ENCODE measurements around the gene CDC20.

DNA sequence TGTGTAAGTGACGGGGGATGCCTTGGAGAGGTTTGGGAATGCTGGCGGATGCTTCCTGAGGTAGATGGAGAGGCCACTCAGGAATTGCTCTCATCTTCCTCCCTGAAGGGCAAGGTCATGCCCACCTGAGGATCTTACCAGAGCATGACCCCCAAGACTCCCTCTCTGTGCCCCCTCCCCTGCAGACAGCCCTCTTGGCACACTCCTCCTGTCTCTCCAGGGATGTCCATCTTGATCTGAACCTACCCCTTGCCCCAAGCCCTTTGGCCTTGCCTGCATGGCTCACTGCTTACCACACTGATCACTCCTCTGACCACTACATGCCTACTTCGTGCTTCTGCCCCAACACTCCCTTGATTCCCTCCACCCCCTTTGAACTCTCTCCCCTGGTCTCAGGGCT lies 39.0 kb upstream of the CDC20 start:
- TF ChIP-seq POLR2A (IDR thresholded peaks at IDR 0.05) = no peak
- TF ChIP-seq, protein P1, sequence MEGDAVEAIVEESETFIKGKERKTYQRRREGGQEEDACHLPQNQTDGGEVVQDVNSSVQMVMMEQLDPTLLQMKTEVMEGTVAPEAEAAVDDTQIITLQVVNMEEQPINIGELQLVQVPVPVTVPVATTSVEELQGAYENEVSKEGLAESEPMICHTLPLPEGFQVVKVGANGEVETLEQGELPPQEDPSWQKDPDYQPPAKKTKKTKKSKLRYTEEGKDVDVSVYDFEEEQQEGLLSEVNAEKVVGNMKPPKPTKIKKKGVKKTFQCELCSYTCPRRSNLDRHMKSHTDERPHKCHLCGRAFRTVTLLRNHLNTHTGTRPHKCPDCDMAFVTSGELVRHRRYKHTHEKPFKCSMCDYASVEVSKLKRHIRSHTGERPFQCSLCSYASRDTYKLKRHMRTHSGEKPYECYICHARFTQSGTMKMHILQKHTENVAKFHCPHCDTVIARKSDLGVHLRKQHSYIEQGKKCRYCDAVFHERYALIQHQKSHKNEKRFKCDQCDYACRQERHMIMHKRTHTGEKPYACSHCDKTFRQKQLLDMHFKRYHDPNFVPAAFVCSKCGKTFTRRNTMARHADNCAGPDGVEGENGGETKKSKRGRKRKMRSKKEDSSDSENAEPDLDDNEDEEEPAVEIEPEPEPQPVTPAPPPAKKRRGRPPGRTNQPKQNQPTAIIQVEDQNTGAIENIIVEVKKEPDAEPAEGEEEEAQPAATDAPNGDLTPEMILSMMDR (IDR thresholded peaks at IDR 0.05) = no peak
